ENCODE data around the gene VMAC. TPM values are rescaled to one million over a fixed set of nuclear protein-coding genes. Genes with fewer than 3 reads are reported as not detected.
"Not testable (repeated sequence)": the region's sequence is repeated elsewhere in the genome, so short reads cannot be mapped to it uniquely, and the experiment has no call there.

Gene VMAC
- 1 to 10 TPM; 1.5 to 2.0 TPM for total RNA-seq

GRCh38 chr19:5904352-5905113, at the start of gene VMAC:
Gene VMAC (plus strand): TSS chr19:5904872. CDS start chr19:5904891, 19 bp downstream.
- intact Hi-C loops (cut with micrococcal nuclease), result loop anchor here (1.0 to 5.0 kb wide), 12 partner anchors 45 to 556 kb away; partner anchors contain the start of genes CATSPERD, HSD11B1L, LONP1 and MICOS13
- H3K27me3 Mint-ChIP-seq (ENCODE audit: low read depth), result no peaks in the 10 kb centered on the region
- peaks cover 6% of the 10 kb centered on the region for H3K36me3 Mint-ChIP-seq (ENCODE audit: low read depth)
- peaks cover 37% of the 10 kb centered on the region for H3K4me1 Mint-ChIP-seq (ENCODE audit: low read depth)
- H3K4me3 Mint-ChIP-seq, result peak within 1 kb of the TSS; percentile 94
- H3K27ac Mint-ChIP-seq, result peak within 1 kb of the TSS; percentile 99
- no peaks in the 10 kb centered on the region for H3K9me3 Mint-ChIP-seq
- CTCF ChIA-PET, result interaction anchor here (0.9 to 5.9 kb wide), 3 partner anchors 8 to 100 kb away, joined by 3 to 48 read pairs (median 6); partner anchors contain the start of gene NRTN
- peak; percentile 100 for DNase-seq

GRCh38 chr19:5855151-5855550, 49.5 kb upstream of the VMAC start:
- DNase-seq; H3K36me3 Mint-ChIP-seq (ENCODE audit: low read depth); H3K4me3 Mint-ChIP-seq; H3K27ac Mint-ChIP-seq; intact Hi-C loops (cut with micrococcal nuclease); H3K9me3 Mint-ChIP-seq; CTCF ChIA-PET; H3K4me1 Mint-ChIP-seq (ENCODE audit: low read depth); H3K27me3 Mint-ChIP-seq (ENCODE audit: low read depth): not testable (repeated sequence)

GRCh38 chr19:5857203-5858081, 47.2 kb upstream of the VMAC start:
- Mint-ChIP-seq H3K4me1 (ENCODE audit: low read depth) (no peaks in the 10 kb centered on the region), H3K36me3 (ENCODE audit: low read depth) (no peaks in the 10 kb centered on the region), H3K4me3 (no peak overlapping the region), H3K27me3 (ENCODE audit: low read depth) (no peaks in the 10 kb centered on the region), H3K9me3 (no peaks in the 10 kb centered on the region), H3K27ac (no peak overlapping the region)
- CTCF ChIA-PET, result no interaction called here
- no peak for DNase-seq
- intact Hi-C loops (cut with micrococcal nuclease), result no loop called here

GRCh38 chr19:5863030-5863665, 41.5 kb upstream of the VMAC start:
- Mint-ChIP-seq H3K27me3 (ENCODE audit: low read depth) (no peaks in the 10 kb centered on the region), H3K36me3 (ENCODE audit: low read depth) (no peaks in the 10 kb centered on the region), H3K4me1 (ENCODE audit: low read depth) (no peaks in the 10 kb centered on the region), H3K27ac (no peak overlapping the region), H3K4me3 (no peak overlapping the region), H3K9me3 (no peaks in the 10 kb centered on the region)
- DNase-seq, result no peak
- intact Hi-C loops (cut with micrococcal nuclease), result no loop called here
- CTCF ChIA-PET, result interaction anchor here (2.0 kb wide), 1 partner anchor 59 kb away, joined by 6 read pairs; the partner anchor contains the start of gene NRTN

GRCh38 chr19:5864013-5864720, 40.5 kb upstream of the VMAC start:
- CTCF ChIA-PET, result interaction anchor here (2.0 kb wide), 1 partner anchor 60 kb away, joined by 6 read pairs; the partner anchor contains the start of gene NRTN
- Mint-ChIP-seq H3K4me1 (ENCODE audit: low read depth) (no peaks in the 10 kb centered on the region), H3K9me3 (no peaks in the 10 kb centered on the region), H3K36me3 (ENCODE audit: low read depth) (no peaks in the 10 kb centered on the region), H3K27me3 (ENCODE audit: low read depth) (no peaks in the 10 kb centered on the region), H3K27ac (no peak overlapping the region), H3K4me3 (no peak overlapping the region)
- intact Hi-C loops (cut with micrococcal nuclease), result no loop called here
- no peak for DNase-seq

- no peaks in the 10 kb centered on the region for H3K27me3 Mint-ChIP-seq (ENCODE audit: low read depth)
- no peaks in the 10 kb centered on the region for H3K4me1 Mint-ChIP-seq (ENCODE audit: low read depth)
- intact Hi-C loops (cut with micrococcal nuclease), result no loop called here
- no peaks in the 10 kb centered on the region for H3K36me3 Mint-ChIP-seq (ENCODE audit: low read depth)
- no peak overlapping the region for H3K4me3 Mint-ChIP-seq
- no peak overlapping the region for H3K27ac Mint-ChIP-seq
- H3K9me3 Mint-ChIP-seq, result no peaks in the 10 kb centered on the region
- CTCF ChIA-PET, result no interaction called here
- DNase-seq, result no peak
Measured at GRCh38 chr19:5864725-5865486, 39.8 kb upstream of the VMAC start.

- no peak overlapping the region for H3K27ac Mint-ChIP-seq
- H3K9me3 Mint-ChIP-seq, result no peaks in the 10 kb centered on the region
- H3K4me3 Mint-ChIP-seq, result no peak overlapping the region
- no peaks in the 10 kb centered on the region for H3K36me3 Mint-ChIP-seq (ENCODE audit: low read depth)
- DNase-seq, result no peak
- H3K4me1 Mint-ChIP-seq (ENCODE audit: low read depth), result no peaks in the 10 kb centered on the region
- CTCF ChIA-PET, result no interaction called here
- no peaks in the 10 kb centered on the region for H3K27me3 Mint-ChIP-seq (ENCODE audit: low read depth)
- intact Hi-C loops (cut with micrococcal nuclease), result no loop called here
Measured at GRCh38 chr19:5865772-5866171, 38.9 kb upstream of the VMAC start.

- no peak for DNase-seq
- intact Hi-C loops (cut with micrococcal nuclease), result no loop called here
- Mint-ChIP-seq H3K4me3 (no peak overlapping the region), H3K9me3 (no peaks in the 10 kb centered on the region), H3K27me3 (ENCODE audit: low read depth) (no peaks in the 10 kb centered on the region), H3K4me1 (ENCODE audit: low read depth) (no peaks in the 10 kb centered on the region), H3K27ac (no peak overlapping the region), H3K36me3 (ENCODE audit: low read depth) (no peaks in the 10 kb centered on the region)
- CTCF ChIA-PET, result no interaction called here
Measured at GRCh38 chr19:5867201-5868136, 37.2 kb upstream of the VMAC start.

GRCh38 chr19:5870986-5871394, 33.7 kb upstream of the VMAC start:
- intact Hi-C loops (cut with micrococcal nuclease), result no loop called here
- CTCF ChIA-PET, result no interaction called here
- Mint-ChIP-seq H3K36me3 (ENCODE audit: low read depth) (no peaks in the 10 kb centered on the region), H3K4me1 (ENCODE audit: low read depth) (no peaks in the 10 kb centered on the region), H3K9me3 (no peaks in the 10 kb centered on the region), H3K27ac (no peak overlapping the region), H3K4me3 (no peak overlapping the region), H3K27me3 (ENCODE audit: low read depth) (peaks cover 2% of the 10 kb centered on the region)
- DNase-seq, result no peak

- no peak for DNase-seq
- intact Hi-C loops (cut with micrococcal nuclease), result no loop called here
- CTCF ChIA-PET, result interaction anchor here (1.1 to 1.2 kb wide), 2 partner anchors 67 to 149 kb away, joined by 3 read pairs; no protein-coding TSS in a partner anchor
- Mint-ChIP-seq H3K4me1 (ENCODE audit: low read depth) (no peaks in the 10 kb centered on the region), H3K27me3 (ENCODE audit: low read depth) (peaks cover 7% of the 10 kb centered on the region), H3K27ac (no peak overlapping the region), H3K4me3 (no peak overlapping the region), H3K36me3 (ENCODE audit: low read depth) (no peaks in the 10 kb centered on the region), H3K9me3 (no peaks in the 10 kb centered on the region)
Measured at GRCh38 chr19:5873617-5874199, 31.0 kb upstream of the VMAC start.
